GM12878 (cell line): ENCODE results near the gene FAT1. TPM values are rescaled to one million over a fixed set of nuclear protein-coding genes. Genes with fewer than 3 reads are reported as not detected.

ENCODE experiments used
- ATAC-seq: fragments of 200-7000 bp; cut with Tn5 transposase; 3 replicates; pipeline ENCODE4 v1.9.1; 2020; ENCODE audit warnings: mild to moderate bottlenecking, moderate library complexity
- BruUV-seq: library from RNA; stranded (reverse); fragments of 400-500 nt; replicated peaks from 2 replicates; lab custom pipeline; 2021; lab: Mats Ljungman, UMichigan
- CTCF ChIA-PET: fragments of 300-600 bp; sonication (Branson Sonifier 250); formaldehyde crosslinking; extraction: SDS; loops from one replicate; lab custom pipeline; 2021; ENCODE audit warnings: inconsistent platforms; lab: Yijun Ruan, JAX
- POLR2A ChIA-PET: fragments of 350-600 bp; formaldehyde crosslinking; extraction: SDS; loops from one replicate; lab custom pipeline; 2021; ENCODE audit warnings: inconsistent platforms; lab: Charles Lee
- RAD21 ChIA-PET: fragments of 300-600 bp; sonication (Branson Sonifier 250); formaldehyde crosslinking; loops from one replicate; lab custom pipeline; 2023; ENCODE audit warnings: antibody characterized with exemption; ENCODE audit not compliant: unreplicated experiment; lab: Charles Lee
- SMC1A ChIA-PET: fragments of 300-600 bp; sonication (Branson Sonifier 250); formaldehyde crosslinking; loops from one replicate; lab custom pipeline; 2023; ENCODE audit not compliant: unreplicated experiment, uncharacterized antibody; lab: Charles Lee
- DNase-seq: peaks from one replicate; pipeline ENCODE4 v3.0.0-alpha.2; 2011; ENCODE audit warnings: low read depth, low spot score
- FAIRE-seq: peaks from 3 replicates; lab custom pipeline; 2011; peaks lifted over from hg19 to GRCh38; lab: Jason Lieb, UNC
- H2AFZ ChIP-seq: 2 replicates; pipeline ENCODE4 v1.6.0; 2011; ENCODE audit warnings: low read depth, low read length, control low read depth; ENCODE audit not compliant: control insufficient read depth
- H3K27ac ChIP-seq: 2 replicates; pipeline ENCODE4 v1.5.1; 2011; ENCODE audit warnings: control low read depth; ENCODE audit not compliant: control insufficient read depth, insufficient read depth
- H3K27me3 ChIP-seq, 2 experiments: replicated peaks in 1 of 2; 2 replicates each; pipeline versions ENCODE4 v1.6.0 to v1.6.1; 2011; ENCODE audit warnings: low read length in 1 of 2; ENCODE audit not compliant: control insufficient read depth in 2 of 2, insufficient read depth in 2 of 2
- H3K36me3 ChIP-seq, 2 experiments: 2 replicates each; pipeline ENCODE4 v1.5.1; 2011; ENCODE audit warnings: low read length in 1 of 2; ENCODE audit not compliant: control insufficient read depth in 2 of 2, insufficient read depth in 2 of 2
- H3K4me1 ChIP-seq: 2 replicates; pipeline ENCODE4 v1.6.1; 2011; ENCODE audit warnings: mild to moderate bottlenecking, low read length, moderate library complexity, mixed read lengths; ENCODE audit not compliant: control insufficient read depth, insufficient read depth
- H3K4me2 ChIP-seq: 2 replicates; pipeline ENCODE4 v1.6.0; 2011; ENCODE audit warnings: control low read depth; ENCODE audit not compliant: control insufficient read depth, insufficient read depth
- H3K4me3 ChIP-seq: fragments of 200-600 bp; sonication (generic); 2 replicates; pipeline ENCODE4 v1.5.1; 2016
- H3K79me2 ChIP-seq: 2 replicates; pipeline ENCODE4 v1.6.0; 2011; ENCODE audit warnings: low read length; ENCODE audit not compliant: control insufficient read depth, insufficient read depth
- H3K9ac ChIP-seq: 2 replicates; pipeline ENCODE4 v1.8.0; 2011; ENCODE audit warnings: low read length, control low read depth, mixed read lengths; ENCODE audit not compliant: control insufficient read depth, insufficient read depth
- H3K9me3 ChIP-seq: replicated peaks from 3 replicates; pipeline ENCODE4 v1.5.1; 2011; ENCODE audit warnings: mild to moderate bottlenecking, low read length; ENCODE audit not compliant: control insufficient read depth, insufficient read depth
- H4K20me1 ChIP-seq: 2 replicates; pipeline ENCODE4 v1.6.0; 2011; ENCODE audit not compliant: control insufficient read depth, insufficient read depth
- CBX3 ChIP-seq: fragments of 200-600 bp; sonication (generic); IDR thresholded peaks from 2 replicates; pipeline ENCODE4 v1.6.1; 2016; ENCODE audit warnings: low read depth, borderline replicate concordance
- CEBPB ChIP-seq, 2 experiments: fragments of 150-350 bp in 1 of 2; IDR thresholded peaks; 2 replicates each; pipeline ENCODE4 v1.6.1; 2012 to 2014; ENCODE audit warnings: low read depth in 2 of 2, low read length in 2 of 2, borderline replicate concordance in 1 of 2, inconsistent platforms in 1 of 2
- E2F8 ChIP-seq: fragments of 450-650 bp; IDR thresholded peaks from 2 replicates; pipeline ENCODE4 v1.6.1; 2018; ENCODE audit warnings: mild to moderate bottlenecking, low read depth, moderate library complexity; ENCODE audit not compliant: partially characterized antibody
- IKZF1 ChIP-seq: fragments of 450-650 bp; conservative IDR thresholded peaks from 2 replicates; pipeline ENCODE4 v1.6.1; 2017; ENCODE audit warnings: antibody characterized with exemption, mild to moderate bottlenecking
- MAX ChIP-seq: IDR thresholded peaks from 2 replicates; pipeline ENCODE4 v1.6.1; 2012; ENCODE audit warnings: low read depth, low read length, improper control_type of control experiment
- MXI1 ChIP-seq: fragments of 150-350 bp; IDR thresholded peaks from 2 replicates; pipeline ENCODE4 v1.6.1; 2011; ENCODE audit warnings: low read depth, mild to moderate bottlenecking, inconsistent platforms, low read length, improper control_type of control experiment
- RUNX3 ChIP-seq: IDR thresholded peaks from 2 replicates; pipeline ENCODE4 v1.6.1; 2012; ENCODE audit warnings: low read length, inconsistent platforms
- SKIL ChIP-seq: fragments of 450-650 bp; IDR thresholded peaks from 2 replicates; pipeline ENCODE4 v1.6.1; 2017; ENCODE audit warnings: mild to moderate bottlenecking, low read depth, inconsistent platforms; ENCODE audit not compliant: poor library complexity, severe bottlenecking
- SMARCA5 ChIP-seq: fragments of 450-650 bp; IDR thresholded peaks from 2 replicates; pipeline ENCODE4 v1.6.1; 2017; ENCODE audit warnings: mild to moderate bottlenecking
- TBL1XR1 ChIP-seq: IDR thresholded peaks from 2 replicates; pipeline ENCODE4 v1.6.1; 2012; ENCODE audit warnings: low read depth, low read length, improper control_type of control experiment
- ZNF24 ChIP-seq: fragments of 450-650 bp; IDR thresholded peaks from 2 replicates; pipeline ENCODE4 v1.6.1; 2017; ENCODE audit warnings: antibody characterized with exemption, mild to moderate bottlenecking
- WGBS: methylation state at CpG from one replicate; pipeline ENCODE4 v1.1.6; 2016; ENCODE audit warnings: low lambda C conversion rate; ENCODE audit not compliant: insufficient replicate concordance, insufficient coverage; ENCODE audit errors: missing lambda C conversion rate; 5-methylcytosine and 5-hydroxymethylcytosine counted together
- in situ Hi-C: fragments of 300-500 bp; cut with MboI; formaldehyde crosslinking; loops from 9 replicates; pipeline ENCODE4 v1.14.3; 2018; ENCODE audit warnings: mixed read lengths
- intact Hi-C: fragments of 100-400 bp; cut with micrococcal nuclease; formaldehyde crosslinking; loops from one replicate; pipeline ENCODE4 v1.14.2; 2022; ENCODE audit not compliant: unreplicated experiment
- polyA plus RNA-seq, 11 experiments: library from polyadenylated mRNA; depleted of rRNA in 4 of 11; unstranded in 6 of 11; stranded (reverse) in 5 of 11; fragments of >200 nt; fragmentation: Nextera tagmentation in 4 of 11; fragmentation: Illumina TruSeq in 1 of 11; extraction: Ambion mirVana in 4 of 11; extraction: Trizol in 1 of 11; gene quantifications; 1 replicate in 1 of 11; 2 replicates in 10 of 11; pipeline versions ENCODE4 v1.2.1 to v1.2.3, GENCODE V29; 2011 to 2016; ENCODE audit warnings: inconsistent platforms in 2 of 11, missing spikeins in 2 of 11, low read depth in 1 of 11
- total RNA-seq, 4 experiments: library from RNA; depleted of rRNA in 3 of 4; stranded (reverse); fragments of >200 nt in 3 of 4; fragmentation: Illumina TruSeq in 1 of 4; extraction: Trizol in 1 of 4; gene quantifications; 2 replicates each; pipeline versions ENCODE4 v1.2.1 to v1.2.3, GENCODE V29; 2013 to 2021
- TF ChIP-seq, protein P1 (sequence below): fragments of 450-650 bp; IDR thresholded peaks from 2 replicates; pipeline ENCODE4 v1.6.1; 2018; ENCODE audit warnings: borderline replicate concordance, mild to moderate bottlenecking; ENCODE audit not compliant: partially characterized antibody
- TF ChIP-seq, protein P2 (sequence below): fragments of 450-650 bp; IDR thresholded peaks from 2 replicates; pipeline ENCODE4 v1.6.1; 2017; ENCODE audit warnings: antibody characterized with exemption, mild to moderate bottlenecking, moderate library complexity

FAT1 gene
- total and polyA plus RNA-seq, 10 of the 15 experiments (the other 5 are each of a cell fraction or from before 2014, with no cell fraction given), result 0.04 to 11.8 (median 0.11) TPM; not detected in 1

DNA sequence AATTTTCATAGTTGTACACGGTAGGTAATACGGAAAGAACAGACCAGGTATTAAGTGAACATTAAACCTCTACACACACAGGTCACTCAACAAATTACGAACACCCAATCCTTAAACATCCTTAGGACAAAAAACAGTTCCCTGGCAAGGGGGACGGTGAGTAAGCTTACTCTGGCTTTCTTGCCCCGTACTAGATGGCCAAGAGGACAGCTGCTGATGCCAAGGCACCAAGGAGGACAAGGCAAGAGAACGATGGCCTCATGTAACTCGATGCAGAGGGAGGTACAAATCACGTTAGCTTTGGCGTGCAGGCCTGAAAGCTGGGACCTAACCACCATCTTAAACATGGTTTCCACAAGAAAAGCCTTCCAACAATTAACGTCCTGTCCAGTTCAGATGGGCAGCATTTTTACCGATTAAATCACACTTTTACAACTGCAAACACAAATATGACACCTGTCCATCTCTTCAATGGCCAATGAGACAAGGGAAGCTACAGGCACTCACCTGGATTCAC is 23.7 kb downstream of the FAT1 start:
- DNase-seq, result no peak
- 32% methylated on average over 11 of the region's 11 CpGs for WGBS
- TF ChIP-seq CBX3, result no peak
- no peak for TF ChIP-seq MAX
- TF ChIP-seq RUNX3, result no peak
- TF ChIP-seq CEBPB (IDR thresholded peaks at IDR 0.05; ENCODE audit: borderline replicate concordance in 1 of 2, low read depth in 2 of 2, low read length in 2 of 2), result no peak
- TF ChIP-seq, protein P1, sequence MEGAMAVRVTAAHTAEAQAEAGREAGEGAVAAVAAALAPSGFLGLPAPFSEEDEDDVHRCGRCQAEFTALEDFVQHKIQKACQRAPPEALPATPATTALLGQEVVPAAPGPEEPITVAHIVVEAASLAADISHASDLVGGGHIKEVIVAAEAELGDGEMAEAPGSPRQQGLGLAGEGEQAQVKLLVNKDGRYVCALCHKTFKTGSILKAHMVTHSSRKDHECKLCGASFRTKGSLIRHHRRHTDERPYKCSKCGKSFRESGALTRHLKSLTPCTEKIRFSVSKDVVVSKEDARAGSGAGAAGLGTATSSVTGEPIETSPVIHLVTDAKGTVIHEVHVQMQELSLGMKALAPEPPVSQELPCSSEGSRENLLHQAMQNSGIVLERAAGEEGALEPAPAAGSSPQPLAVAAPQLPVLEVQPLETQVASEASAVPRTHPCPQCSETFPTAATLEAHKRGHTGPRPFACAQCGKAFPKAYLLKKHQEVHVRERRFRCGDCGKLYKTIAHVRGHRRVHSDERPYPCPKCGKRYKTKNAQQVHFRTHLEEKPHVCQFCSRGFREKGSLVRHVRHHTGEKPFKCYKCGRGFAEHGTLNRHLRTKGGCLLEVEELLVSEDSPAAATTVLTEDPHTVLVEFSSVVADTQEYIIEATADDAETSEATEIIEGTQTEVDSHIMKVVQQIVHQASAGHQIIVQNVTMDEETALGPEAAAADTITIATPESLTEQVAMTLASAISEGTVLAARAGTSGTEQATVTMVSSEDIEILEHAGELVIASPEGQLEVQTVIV, result no peak
- no peak for TF ChIP-seq TBL1XR1
- TF ChIP-seq IKZF1, result no peak
- TF ChIP-seq SKIL, result no peak
- TF ChIP-seq SMARCA5, result no peak
- no peak for TF ChIP-seq ZNF24
- TF ChIP-seq, protein P2, sequence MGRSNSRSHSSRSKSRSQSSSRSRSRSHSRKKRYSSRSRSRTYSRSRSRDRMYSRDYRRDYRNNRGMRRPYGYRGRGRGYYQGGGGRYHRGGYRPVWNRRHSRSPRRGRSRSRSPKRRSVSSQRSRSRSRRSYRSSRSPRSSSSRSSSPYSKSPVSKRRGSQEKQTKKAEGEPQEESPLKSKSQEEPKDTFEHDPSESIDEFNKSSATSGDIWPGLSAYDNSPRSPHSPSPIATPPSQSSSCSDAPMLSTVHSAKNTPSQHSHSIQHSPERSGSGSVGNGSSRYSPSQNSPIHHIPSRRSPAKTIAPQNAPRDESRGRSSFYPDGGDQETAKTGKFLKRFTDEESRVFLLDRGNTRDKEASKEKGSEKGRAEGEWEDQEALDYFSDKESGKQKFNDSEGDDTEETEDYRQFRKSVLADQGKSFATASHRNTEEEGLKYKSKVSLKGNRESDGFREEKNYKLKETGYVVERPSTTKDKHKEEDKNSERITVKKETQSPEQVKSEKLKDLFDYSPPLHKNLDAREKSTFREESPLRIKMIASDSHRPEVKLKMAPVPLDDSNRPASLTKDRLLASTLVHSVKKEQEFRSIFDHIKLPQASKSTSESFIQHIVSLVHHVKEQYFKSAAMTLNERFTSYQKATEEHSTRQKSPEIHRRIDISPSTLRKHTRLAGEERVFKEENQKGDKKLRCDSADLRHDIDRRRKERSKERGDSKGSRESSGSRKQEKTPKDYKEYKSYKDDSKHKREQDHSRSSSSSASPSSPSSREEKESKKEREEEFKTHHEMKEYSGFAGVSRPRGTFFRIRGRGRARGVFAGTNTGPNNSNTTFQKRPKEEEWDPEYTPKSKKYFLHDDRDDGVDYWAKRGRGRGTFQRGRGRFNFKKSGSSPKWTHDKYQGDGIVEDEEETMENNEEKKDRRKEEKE, result no peak
- no peak for TF ChIP-seq MXI1
- no peak for TF ChIP-seq E2F8

More for the DNA sequence above, 23.7 kb downstream of the FAT1 start:
- RAD21 ChIA-PET, result no interaction called here
- FAIRE-seq (no peak), ATAC-seq (no peak)
- in situ Hi-C loops, result no loop called here
- POLR2A ChIA-PET, result no interaction called here
- no peaks in the 10 kb centered on the region for H3K79me2 ChIP-seq
- H3K27me3 ChIP-seq, result no peaks in the 10 kb centered on the region
- H3K4me1 ChIP-seq, result no peaks in the 10 kb centered on the region
- intact Hi-C loops, result no loop called here
- no peak overlapping the region for H3K4me2 ChIP-seq
- H3K4me3 ChIP-seq, result no peak overlapping the region
- H4K20me1 ChIP-seq, result no peaks in the 10 kb centered on the region
- no peaks in the 10 kb centered on the region for H3K36me3 ChIP-seq
- no peak overlapping the region for H2AFZ ChIP-seq
- no peaks in the 10 kb centered on the region; the same call in 2 of the 3 replicates for H3K9me3 ChIP-seq
- H3K9ac ChIP-seq, result no peak overlapping the region
- CTCF ChIA-PET, result no interaction called here
- H3K27ac ChIP-seq, result no peak overlapping the region
- BruUV-seq, result no TSS peak
- SMC1A ChIA-PET, result interaction anchor here (0.6 to 1.2 kb wide), 3 partner anchors 61 to 419 kb away, joined by 3 read pairs; no protein-coding TSS in a partner anchor
